Measurements from ENCODE around the gene ZNF532. TPM values are rescaled to one million over a fixed set of nuclear protein-coding genes. Genes with fewer than 3 reads are reported as not detected.
"Not testable (repeated sequence)": the region's sequence is repeated elsewhere in the genome, so short reads cannot be mapped to it uniquely, and the experiment has no call there.

ZNF532 gene
- total RNA-seq, 2 experiments from 2014 or later: 4.0 to 4.8 TPM

DNA sequence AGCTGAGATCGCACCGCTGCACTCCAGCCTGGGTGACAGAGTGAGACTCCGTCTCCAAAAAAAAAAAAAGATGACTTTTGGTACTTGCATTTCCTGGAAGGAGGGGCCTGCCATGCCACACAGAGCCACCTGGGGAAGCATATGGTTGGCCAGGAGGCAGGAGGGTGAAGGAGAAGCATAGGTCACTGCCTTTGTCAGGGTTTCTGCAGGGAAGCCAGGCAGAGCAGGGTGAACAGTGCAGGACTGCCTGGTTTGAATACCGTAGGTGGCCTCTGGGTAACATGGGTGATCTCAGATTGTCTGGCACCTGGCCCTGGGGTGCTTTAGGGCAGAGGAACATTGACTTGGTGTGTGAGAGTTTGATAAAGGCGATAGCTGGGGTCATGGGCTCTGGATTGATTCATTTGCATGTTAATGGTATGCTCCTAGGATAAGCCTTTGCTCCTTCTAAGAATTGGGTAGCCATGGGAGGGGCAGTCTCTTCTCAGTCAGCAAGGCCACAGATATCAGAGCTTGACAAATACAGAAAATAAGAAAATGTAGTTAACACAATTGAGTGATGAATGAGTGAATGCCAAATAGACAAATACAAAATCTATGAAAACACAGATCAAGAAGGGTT lies 151.0 kb downstream of the ZNF532 start:
- POLR2A ChIA-PET: no interaction called here
- H3K27ac Mint-ChIP-seq: no peak overlapping the region
- H3K4me3 Mint-ChIP-seq: no peak overlapping the region
- H3K36me3 Mint-ChIP-seq: no peaks in the 10 kb centered on the region
- H3K27me3 Mint-ChIP-seq: peaks cover 14% of the 10 kb centered on the region
- DNase-seq (no peak), ATAC-seq (ENCODE audit: low read depth) (no peak)
- peaks cover 4% of the 10 kb centered on the region for H3K9me3 Mint-ChIP-seq
- no peaks in the 10 kb centered on the region for H3K4me1 Mint-ChIP-seq

DNA sequence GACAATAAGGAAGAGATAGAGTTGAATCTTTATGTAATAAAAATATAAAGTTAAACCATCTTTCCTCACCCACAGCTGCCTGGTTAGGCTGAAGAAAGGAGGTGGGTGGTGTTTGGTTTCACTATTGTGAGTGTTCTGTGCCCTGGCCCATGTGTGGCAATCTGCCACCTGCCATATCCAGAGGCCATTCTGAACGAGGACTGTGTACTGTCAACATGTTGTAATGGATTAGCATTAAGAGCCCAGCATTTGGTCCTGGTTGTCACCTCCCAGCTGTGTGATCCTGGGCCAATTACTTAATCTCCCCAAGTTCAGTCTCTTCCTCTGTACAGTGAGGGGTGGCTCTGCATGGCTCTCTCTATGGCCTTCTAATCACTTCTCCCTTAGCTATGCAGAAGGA lies 156.8 kb downstream of the ZNF532 start:
- Mint-ChIP-seq H3K27ac (no peak overlapping the region), H3K9me3 (peaks cover 4% of the 10 kb centered on the region), H3K36me3 (no peaks in the 10 kb centered on the region), H3K27me3 (peaks cover 13% of the 10 kb centered on the region), H3K4me3 (no peak overlapping the region), H3K4me1 (no peaks in the 10 kb centered on the region)
- ATAC-seq (ENCODE audit: low read depth): no peak
- POLR2A ChIA-PET: no interaction called here
- DNase-seq: no peak

DNA sequence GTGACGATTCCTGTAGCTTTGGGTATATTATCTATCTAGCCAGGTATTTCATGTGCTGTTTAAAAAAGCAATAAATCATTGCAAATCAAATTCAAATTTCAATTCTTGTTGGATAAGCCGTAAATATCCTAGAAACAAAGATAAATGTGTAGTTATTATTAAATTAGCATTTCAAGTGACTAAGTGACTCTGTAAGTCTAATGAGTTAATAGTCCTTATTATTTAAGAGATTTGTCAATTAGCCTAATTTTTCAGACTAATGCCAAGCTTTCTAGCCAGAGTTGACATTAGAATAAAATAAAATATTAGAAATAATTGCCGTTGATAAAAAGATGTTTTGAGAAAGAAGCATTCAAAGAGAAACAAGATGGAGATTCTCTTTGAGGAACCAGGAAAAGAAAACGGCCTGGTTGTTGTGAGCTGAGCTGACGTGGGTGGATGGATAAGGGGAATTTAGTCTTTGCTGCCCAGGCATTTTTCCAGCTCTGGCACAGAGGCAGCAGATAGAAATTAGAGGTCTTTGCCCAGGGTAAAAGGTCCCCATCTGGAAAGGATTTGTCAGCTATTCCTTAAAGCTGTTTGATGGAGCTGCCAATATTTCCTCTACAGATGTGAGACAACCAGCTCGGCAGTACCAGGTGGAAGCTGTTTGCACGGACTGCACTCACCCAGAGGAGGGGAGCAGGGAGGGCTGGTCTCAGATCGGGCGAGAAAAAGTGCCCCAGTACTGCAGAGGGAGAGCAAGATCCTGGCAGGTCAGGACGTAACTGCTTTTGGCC lies 157.7 kb downstream of the ZNF532 start:
- Mint-ChIP-seq H3K4me1 (no peaks in the 10 kb centered on the region), H3K9me3 (peaks cover 2% of the 10 kb centered on the region), H3K27me3 (peaks cover 13% of the 10 kb centered on the region), H3K4me3 (no peak overlapping the region), H3K27ac (no peak overlapping the region), H3K36me3 (no peaks in the 10 kb centered on the region)
- POLR2A ChIA-PET: no interaction called here
- DNase-seq (no peak), ATAC-seq (ENCODE audit: low read depth) (no peak)

DNA sequence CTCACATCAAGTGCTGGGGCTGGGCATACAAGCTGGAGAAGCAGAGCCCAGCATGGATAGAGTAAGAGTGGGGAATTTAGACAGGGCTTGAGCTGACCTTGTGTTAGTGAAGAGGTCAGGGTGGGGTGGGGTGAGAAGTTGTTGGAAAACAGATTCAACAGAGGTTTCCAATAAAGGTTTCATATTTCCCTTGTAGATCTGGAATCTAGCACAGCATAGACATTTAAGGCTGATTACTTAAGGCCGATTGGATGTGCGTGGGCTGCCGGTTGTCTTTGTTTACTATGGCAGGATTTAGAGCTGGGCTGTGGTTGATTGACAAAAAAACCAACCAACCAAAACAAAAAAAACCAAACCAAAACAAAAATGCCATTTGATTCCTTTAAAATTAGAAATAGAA lies 160.2 kb downstream of the ZNF532 start:
- H3K4me3 Mint-ChIP-seq: no peak overlapping the region
- H3K4me1 Mint-ChIP-seq: no peaks in the 10 kb centered on the region
- H3K9me3 Mint-ChIP-seq: no peaks in the 10 kb centered on the region
- POLR2A ChIA-PET: no interaction called here
- H3K27ac Mint-ChIP-seq: no peak overlapping the region
- H3K27me3 Mint-ChIP-seq: peaks cover 8% of the 10 kb centered on the region
- DNase-seq (no peak), ATAC-seq (ENCODE audit: low read depth) (no peak)
- no peaks in the 10 kb centered on the region for H3K36me3 Mint-ChIP-seq

DNA sequence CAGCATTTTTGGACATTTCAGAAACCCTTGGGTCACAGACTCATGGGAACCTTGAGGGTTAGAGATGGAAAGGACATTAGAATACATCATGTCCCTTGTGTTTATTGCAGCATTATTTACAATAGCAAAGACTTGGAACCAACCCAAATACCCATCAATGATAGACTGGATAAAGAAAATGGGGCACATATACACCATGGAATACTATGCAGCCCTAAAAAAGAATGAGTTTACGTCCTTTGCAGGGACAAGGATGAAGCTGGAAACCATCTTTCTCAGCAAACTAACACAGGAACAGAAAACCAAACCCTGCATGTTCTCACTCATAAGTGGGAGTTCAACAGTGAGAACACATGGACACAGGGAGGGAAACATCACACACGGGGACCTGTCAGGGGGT lies 160.9 kb downstream of the ZNF532 start:
- H3K4me1 Mint-ChIP-seq; H3K27me3 Mint-ChIP-seq; H3K4me3 Mint-ChIP-seq; ATAC-seq (ENCODE audit: low read depth); DNase-seq; POLR2A ChIA-PET; H3K27ac Mint-ChIP-seq; H3K36me3 Mint-ChIP-seq; H3K9me3 Mint-ChIP-seq: not testable (repeated sequence)

DNA sequence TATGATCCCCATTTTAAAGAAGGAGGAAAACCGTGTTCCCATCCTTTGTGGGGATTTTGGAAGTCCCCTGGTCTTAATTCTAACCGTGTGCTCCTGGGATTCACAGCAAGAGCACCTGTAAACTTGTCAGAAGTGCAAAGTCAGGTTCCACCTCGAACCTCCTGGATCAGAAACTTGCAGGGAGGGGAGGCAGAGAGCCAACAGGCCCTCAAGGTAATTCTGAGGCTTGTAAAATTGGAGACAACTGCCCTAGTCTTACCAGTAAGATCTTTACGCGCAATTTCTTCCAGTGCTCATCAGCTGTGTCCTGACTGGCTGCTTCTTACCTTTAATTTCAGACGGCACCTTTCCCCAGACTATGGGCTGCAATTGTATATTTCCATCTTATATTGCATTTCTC lies 161.7 kb downstream of the ZNF532 start:
- Mint-ChIP-seq H3K27ac (no peak overlapping the region), H3K4me3 (no peak overlapping the region), H3K4me1 (no peaks in the 10 kb centered on the region), H3K36me3 (no peaks in the 10 kb centered on the region), H3K27me3 (peaks cover 8% of the 10 kb centered on the region), H3K9me3 (no peaks in the 10 kb centered on the region)
- POLR2A ChIA-PET: no interaction called here
- no peak for DNase-seq
- no peak for ATAC-seq (ENCODE audit: low read depth)

DNA sequence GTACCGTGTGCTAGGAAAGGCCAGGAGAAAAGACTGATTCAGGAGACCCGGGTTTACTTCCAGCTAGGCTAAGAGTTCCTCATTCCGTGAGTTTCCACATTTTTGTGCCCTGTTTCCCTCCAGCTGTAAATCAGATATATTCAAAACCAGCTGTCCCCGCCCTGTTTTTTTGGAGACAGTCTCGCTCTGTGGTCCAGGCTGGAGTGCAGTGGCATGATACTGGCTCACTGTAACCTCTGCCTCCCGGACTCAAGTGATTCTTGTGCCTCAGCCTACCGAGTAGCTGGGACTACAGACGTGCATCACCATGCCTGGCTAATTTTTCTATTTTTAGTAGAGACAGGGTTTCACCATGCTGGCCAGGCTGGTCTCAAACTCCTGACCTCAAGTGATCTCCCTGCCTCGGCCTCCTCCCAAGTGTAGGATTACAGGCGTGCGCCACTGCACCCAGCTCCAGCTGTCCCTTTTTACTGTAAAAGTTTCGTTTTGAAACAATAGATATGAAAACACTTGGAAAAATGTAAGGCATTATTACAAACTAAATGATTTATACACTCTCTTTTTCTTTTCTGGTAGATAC lies 162.2 kb downstream of the ZNF532 start:
- Mint-ChIP-seq H3K4me1 (no peaks in the 10 kb centered on the region), H3K27me3 (peaks cover 8% of the 10 kb centered on the region), H3K36me3 (no peaks in the 10 kb centered on the region), H3K9me3 (no peaks in the 10 kb centered on the region), H3K27ac (no peak overlapping the region), H3K4me3 (no peak overlapping the region)
- no peak for DNase-seq
- POLR2A ChIA-PET: no interaction called here
- ATAC-seq (ENCODE audit: low read depth): no peak

DNA sequence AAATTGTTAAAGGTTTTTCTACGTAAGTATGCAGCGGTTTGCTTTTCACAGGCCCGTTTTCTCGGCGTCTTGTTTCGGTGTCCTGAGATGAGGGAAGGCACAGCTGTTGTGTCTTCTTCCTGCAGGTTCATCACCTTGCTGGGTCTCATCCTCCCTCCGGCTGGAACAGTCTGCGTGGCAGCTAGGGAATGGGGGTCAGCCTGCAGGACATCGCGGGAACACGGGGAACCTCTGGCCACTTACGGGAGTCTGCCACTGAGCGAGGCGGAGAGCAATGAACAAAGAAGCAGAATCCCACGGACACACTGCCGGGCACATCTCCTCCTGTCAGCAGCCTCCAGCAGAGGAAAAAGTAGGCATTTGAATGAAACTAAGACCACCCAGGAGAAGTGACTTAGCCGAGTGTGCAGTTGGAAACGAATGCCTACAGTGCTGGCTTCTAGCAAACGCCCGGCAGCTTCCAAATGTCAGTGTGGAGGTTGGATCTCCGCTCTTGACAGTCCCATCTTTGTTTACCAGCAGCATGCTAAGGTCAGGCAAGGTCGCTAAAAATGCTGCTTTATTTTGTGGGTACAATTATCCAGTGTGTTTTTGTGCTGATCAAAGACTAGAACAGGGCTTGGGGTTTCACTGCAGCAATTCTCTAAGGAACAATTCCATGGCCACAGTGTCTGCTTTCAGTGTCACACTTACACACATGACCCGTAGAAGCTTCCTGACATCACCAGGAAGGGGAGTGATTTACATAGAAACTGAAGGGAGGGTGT lies 165.2 kb downstream of the ZNF532 start:
- Mint-ChIP-seq H3K9me3 (no peaks in the 10 kb centered on the region), H3K27ac (no peak overlapping the region), H3K4me1 (no peaks in the 10 kb centered on the region), H3K4me3 (no peak overlapping the region), H3K27me3 (peaks cover 3% of the 10 kb centered on the region), H3K36me3 (no peaks in the 10 kb centered on the region)
- ATAC-seq (ENCODE audit: low read depth) (no peak), DNase-seq (no peak)
- POLR2A ChIA-PET: no interaction called here

DNA sequence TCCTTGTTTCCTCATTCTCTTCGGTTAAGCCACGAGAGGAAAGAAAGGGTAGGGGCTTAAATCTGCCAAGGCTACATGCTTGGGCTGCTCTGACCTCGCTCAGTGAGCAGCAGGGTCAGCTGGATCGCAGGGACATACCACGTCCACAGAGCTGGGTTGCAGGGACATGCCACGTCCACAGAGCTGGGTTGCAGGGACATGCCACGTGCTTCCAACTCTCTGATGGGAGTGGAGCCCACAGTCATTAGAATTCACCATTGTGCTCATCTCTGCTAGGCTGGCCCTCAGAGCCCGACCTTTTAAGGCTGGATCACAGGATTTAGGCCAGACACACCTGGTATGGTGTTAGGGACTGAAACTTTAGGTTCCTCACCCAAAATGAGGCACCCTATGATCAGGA lies 167.6 kb downstream of the ZNF532 start:
- H3K36me3 Mint-ChIP-seq: no peaks in the 10 kb centered on the region
- H3K27me3 Mint-ChIP-seq: peaks cover 5% of the 10 kb centered on the region
- POLR2A ChIA-PET: no interaction called here
- no peak overlapping the region for H3K4me3 Mint-ChIP-seq
- ATAC-seq (ENCODE audit: low read depth) (no peak), DNase-seq (no peak)
- no peaks in the 10 kb centered on the region for H3K9me3 Mint-ChIP-seq
- no peaks in the 10 kb centered on the region for H3K4me1 Mint-ChIP-seq
- no peak overlapping the region for H3K27ac Mint-ChIP-seq

DNA sequence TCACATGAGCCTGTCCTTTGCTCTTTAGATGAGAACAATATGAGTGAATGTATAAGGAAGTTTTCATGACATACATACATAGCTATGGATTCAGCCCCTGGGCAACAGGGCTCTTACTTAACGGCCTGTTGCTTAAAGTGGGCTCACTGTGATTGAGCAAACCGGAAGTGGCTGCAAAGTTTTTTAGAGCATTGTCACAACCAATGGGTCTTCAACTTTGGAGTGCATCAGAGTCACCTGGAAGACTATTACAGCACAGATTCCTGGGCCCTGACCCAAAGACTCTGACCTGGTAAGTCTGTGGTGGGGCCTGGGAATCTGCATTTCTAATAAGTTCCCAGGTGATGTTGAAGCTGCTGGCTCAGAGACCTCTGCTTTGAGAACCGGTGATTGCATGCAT lies 168.7 kb downstream of the ZNF532 start:
- Mint-ChIP-seq H3K4me1 (peaks cover 2% of the 10 kb centered on the region), H3K4me3 (no peak overlapping the region), H3K36me3 (no peaks in the 10 kb centered on the region), H3K27ac (no peak overlapping the region), H3K27me3 (peaks cover 5% of the 10 kb centered on the region), H3K9me3 (no peaks in the 10 kb centered on the region)
- POLR2A ChIA-PET: no interaction called here
- ATAC-seq (ENCODE audit: low read depth) (no peak), DNase-seq (no peak)

DNA sequence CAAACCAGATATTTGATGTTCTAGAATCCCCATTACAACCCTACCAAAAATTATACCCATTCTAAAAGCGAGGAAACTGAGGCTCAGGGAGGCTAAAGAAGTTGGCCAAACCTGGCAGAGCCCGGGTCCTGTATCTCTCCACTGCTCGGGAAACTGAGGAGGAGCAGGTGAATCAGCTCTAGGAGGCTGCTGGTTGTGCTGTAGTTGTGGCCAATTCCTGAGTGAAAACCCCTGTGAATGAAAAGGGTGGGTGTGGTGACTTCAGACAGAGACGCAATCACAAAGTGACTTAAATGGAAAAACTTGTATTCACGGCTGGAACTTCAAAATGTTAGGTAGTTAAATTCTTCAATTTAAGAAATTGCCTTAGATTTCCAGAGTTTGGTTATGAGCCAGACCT lies 169.3 kb downstream of the ZNF532 start:
- Mint-ChIP-seq H3K36me3 (no peaks in the 10 kb centered on the region), H3K27me3 (peaks cover 5% of the 10 kb centered on the region)
- no peak for DNase-seq

DNA sequence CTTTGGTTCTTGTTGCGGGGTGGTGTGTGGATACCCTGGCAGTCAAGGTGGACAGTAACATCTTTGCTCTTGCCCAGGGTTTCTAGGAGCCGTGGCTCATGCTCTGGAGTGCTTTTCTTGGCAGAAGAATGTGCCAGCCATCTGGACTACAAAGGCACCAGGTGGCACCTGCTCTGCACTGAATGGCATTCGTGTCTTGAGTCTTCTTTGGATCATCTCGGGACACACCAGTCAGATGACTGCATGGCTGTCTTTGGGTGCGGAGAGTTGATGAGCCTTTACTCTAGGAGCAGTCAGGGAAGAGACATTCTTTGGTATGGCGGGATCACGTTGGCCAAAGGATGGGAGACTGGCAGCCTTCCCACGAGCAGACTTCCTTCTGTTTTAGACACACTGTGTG lies 170.9 kb downstream of the ZNF532 start:
- Mint-ChIP-seq H3K36me3 (no peaks in the 10 kb centered on the region), H3K27ac (no peak overlapping the region), H3K4me1 (peaks cover 2% of the 10 kb centered on the region), H3K9me3 (no peaks in the 10 kb centered on the region), H3K27me3 (peaks cover 2% of the 10 kb centered on the region), H3K4me3 (no peak overlapping the region)
- POLR2A ChIA-PET: no interaction called here
- no peak for DNase-seq
- no peak for ATAC-seq (ENCODE audit: low read depth)

More for the DNA sequence above, 169.3 kb downstream of the ZNF532 start:
- POLR2A ChIA-PET: no interaction called here
- peaks cover 2% of the 10 kb centered on the region for H3K4me1 Mint-ChIP-seq
- H3K9me3 Mint-ChIP-seq: no peaks in the 10 kb centered on the region
- ATAC-seq (ENCODE audit: low read depth): no peak
- H3K27ac Mint-ChIP-seq: no peak overlapping the region
- no peak overlapping the region for H3K4me3 Mint-ChIP-seq
